Measurements from ENCODE around the gene ZHX3.
A peak's percentile ranks its signal among the peaks of the same experiment; 100 is the strongest.

ZHX3 gene

DNA sequence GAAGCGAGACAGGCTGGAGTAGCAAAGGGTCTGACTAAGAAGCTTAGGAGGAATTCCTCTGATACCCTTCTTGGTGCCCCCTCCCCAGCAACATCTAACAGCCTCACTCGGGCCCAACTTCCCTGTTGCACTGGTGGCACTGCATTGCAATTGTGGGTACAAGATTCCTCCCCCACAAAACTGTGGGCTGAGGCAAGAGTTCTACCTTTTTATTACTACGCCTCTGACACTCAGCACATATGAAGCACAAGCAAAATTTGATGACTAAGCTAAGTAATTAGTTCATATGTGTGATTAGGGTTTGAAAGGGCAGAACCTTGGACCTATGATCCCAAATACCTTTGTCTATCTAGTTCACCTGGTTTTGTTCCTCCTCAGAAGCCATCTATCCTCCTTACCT lies 83.5 kb downstream of the ZHX3 start:
- Histone ChIP-seq H3K4ac (ENCODE audit: low read length) (no peak overlapping the region), H3K4me3 (ENCODE audit: low read length in 2 of 2) (no peak overlapping the region), H3K4me1 (ENCODE audit: control insufficient read depth in 2 of 2, insufficient read depth in 1 of 2, low read depth in 1 of 2, low read length in 2 of 2) (peaks cover 1 to 10% of the 10 kb centered on the region in 2 donors), H3K79me1 (ENCODE audit: low read depth, low read length) (no peaks in the 10 kb centered on the region), H3K27me3 (ENCODE audit: control insufficient read depth in 3 of 3, insufficient read depth in 3 of 3, low read depth in 1 of 3, low read length in 3 of 3) (no peaks in the 10 kb centered on the region), H3K36me3 (replicated peaks in 1 of 2; ENCODE audit: control insufficient read depth in 2 of 2, insufficient read depth in 2 of 2, low read length in 2 of 2) (no peaks in the 10 kb centered on the region), H3K14ac (ENCODE audit: low read length) (no peak overlapping the region), H2BK15ac (ENCODE audit: low read length) (no peak overlapping the region), H2AK5ac (ENCODE audit: low read depth, low read length) (no peak overlapping the region), H3K23ac (ENCODE audit: low read depth, low read length, poor library complexity) (no peak overlapping the region), H3K9ac (ENCODE audit: low read depth, low read length, poor library complexity) (no peak overlapping the region), H2BK5ac (ENCODE audit: low read length) (no peak overlapping the region), H3K9me3 (replicated peaks in 1 of 2; ENCODE audit: control insufficient read depth in 2 of 2, insufficient read depth in 1 of 2, low read depth in 1 of 2, low read length in 2 of 2) (no peaks in the 10 kb centered on the region), H4K8ac (ENCODE audit: low read depth, low read length) (no peak overlapping the region), H2AFZ (ENCODE audit: low read length) (no peak overlapping the region), H2BK120ac (ENCODE audit: low read depth, low read length) (no peak overlapping the region), H3K4me2 (ENCODE audit: insufficient read depth, low read length, poor library complexity, severe bottlenecking) (no peak overlapping the region), H4K91ac (ENCODE audit: low read depth, low read length, poor library complexity) (no peak overlapping the region), H3K18ac (ENCODE audit: low read length) (no peak overlapping the region), H3K27ac (replicated peaks; ENCODE audit: low read length) (no peak overlapping the region), H2BK12ac (ENCODE audit: low read length) (no peak overlapping the region)
- WGBS, 2 donors (ENCODE audit: extremely low coverage in 2 of 2, insufficient read length in 2 of 2, insufficient replicate concordance in 1 of 2), result no CpG with 5 or more reads among the region's 3 CpGs
- DNase-seq (ENCODE audit: low spot score), result no peak

DNA sequence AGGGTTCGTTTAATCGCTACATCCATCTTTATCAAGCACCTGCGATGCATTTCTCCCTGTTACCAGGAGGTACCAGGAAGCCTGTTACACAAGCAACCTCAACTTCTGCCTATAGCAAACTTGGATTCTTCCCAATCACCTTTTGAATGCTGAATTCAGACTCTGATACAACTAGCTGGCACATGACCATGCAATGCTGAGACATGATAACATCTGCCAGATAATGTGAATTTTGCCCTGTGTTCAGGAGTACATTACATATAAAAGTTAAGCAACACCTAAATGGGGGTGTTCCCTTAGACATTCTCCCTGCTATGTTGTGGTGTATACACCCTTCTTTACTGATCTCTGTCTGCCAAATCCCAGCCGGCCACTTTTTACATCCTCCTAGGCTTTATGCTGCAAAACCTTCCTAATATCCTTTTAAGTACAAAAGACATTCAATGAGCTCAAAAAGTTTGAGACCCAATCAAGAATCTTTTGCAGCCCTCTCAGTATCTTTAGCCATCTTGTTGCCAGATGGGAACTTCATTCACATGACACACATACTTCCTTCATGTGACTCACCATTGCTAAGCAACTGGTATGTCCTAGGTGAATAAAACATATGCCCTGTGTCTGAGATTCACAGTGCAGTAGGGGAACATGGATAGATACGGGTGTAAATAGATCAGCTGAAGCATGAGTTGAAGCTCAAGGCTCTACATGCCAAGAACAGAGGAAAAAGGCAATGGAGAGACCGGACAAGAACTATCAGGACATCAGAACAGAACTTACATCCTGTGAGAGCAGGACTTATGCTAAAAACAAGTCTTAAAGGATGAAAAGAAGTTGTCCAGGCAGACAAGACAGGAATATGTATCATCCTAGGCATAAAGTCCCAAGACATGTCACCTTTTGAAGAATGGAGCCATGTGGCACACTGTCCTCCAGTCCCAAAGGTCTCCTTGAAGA lies 84.3 kb downstream of the ZHX3 start:
- Histone ChIP-seq H3K27me3 (ENCODE audit: control insufficient read depth in 3 of 3, insufficient read depth in 3 of 3, low read depth in 1 of 3, low read length in 3 of 3) (no peaks in the 10 kb centered on the region), H3K4me3 (ENCODE audit: low read length in 2 of 2) (no peak overlapping the region), H3K9ac (ENCODE audit: low read depth, low read length, poor library complexity) (no peak overlapping the region), H2BK5ac (ENCODE audit: low read length) (no peak overlapping the region), H3K18ac (ENCODE audit: low read length) (no peak overlapping the region), H4K8ac (ENCODE audit: low read depth, low read length) (no peak overlapping the region), H3K4me1 (ENCODE audit: control insufficient read depth in 2 of 2, insufficient read depth in 1 of 2, low read depth in 1 of 2, low read length in 2 of 2) (peaks cover 1 to 10% of the 10 kb centered on the region in 2 donors), H2AK5ac (ENCODE audit: low read depth, low read length) (no peak overlapping the region), H3K36me3 (replicated peaks in 1 of 2; ENCODE audit: control insufficient read depth in 2 of 2, insufficient read depth in 2 of 2, low read length in 2 of 2) (no peaks in the 10 kb centered on the region), H3K14ac (ENCODE audit: low read length) (no peak overlapping the region), H3K79me1 (ENCODE audit: low read depth, low read length) (no peaks in the 10 kb centered on the region), H2BK12ac (ENCODE audit: low read length) (no peak overlapping the region), H2BK120ac (ENCODE audit: low read depth, low read length) (no peak overlapping the region), H3K9me3 (replicated peaks in 1 of 2; ENCODE audit: control insufficient read depth in 2 of 2, insufficient read depth in 1 of 2, low read depth in 1 of 2, low read length in 2 of 2) (no peaks in the 10 kb centered on the region), H3K4me2 (ENCODE audit: insufficient read depth, low read length, poor library complexity, severe bottlenecking) (no peak overlapping the region), H3K23ac (ENCODE audit: low read depth, low read length, poor library complexity) (no peak overlapping the region), H3K27ac (replicated peaks; ENCODE audit: low read length) (no peak overlapping the region), H2BK15ac (ENCODE audit: low read length) (no peak overlapping the region), H3K4ac (ENCODE audit: low read length) (no peak overlapping the region), H4K91ac (ENCODE audit: low read depth, low read length, poor library complexity) (no peak overlapping the region), H2AFZ (ENCODE audit: low read length) (peak overlapping the region; percentile 10)
- WGBS, 2 donors (ENCODE audit: extremely low coverage in 2 of 2, insufficient read length in 2 of 2, insufficient replicate concordance in 1 of 2), result no CpG with 5 or more reads among the region's 6 CpGs
- DNase-seq (ENCODE audit: low spot score), result no peak

GRCh38 chr20:41231136-41231535 lies 86.4 kb downstream of the ZHX3 start:
- H3K4me2 ChIP-seq (ENCODE audit: insufficient read depth, low read length, poor library complexity, severe bottlenecking), result no peak overlapping the region
- no peak overlapping the region for H3K27ac ChIP-seq (replicated peaks; ENCODE audit: low read length)
- H3K18ac ChIP-seq (ENCODE audit: low read length), result no peak overlapping the region
- no peak overlapping the region for H2BK5ac ChIP-seq (ENCODE audit: low read length)
- H4K91ac ChIP-seq (ENCODE audit: low read depth, low read length, poor library complexity), result no peak overlapping the region
- H3K4ac ChIP-seq (ENCODE audit: low read length), result no peak overlapping the region
- H2AFZ ChIP-seq (ENCODE audit: low read length), result no peak overlapping the region
- H3K23ac ChIP-seq (ENCODE audit: low read depth, low read length, poor library complexity), result no peak overlapping the region
- H2AK5ac ChIP-seq (ENCODE audit: low read depth, low read length), result no peak overlapping the region
- DNase-seq (ENCODE audit: low spot score), result no peak
- H4K8ac ChIP-seq (ENCODE audit: low read depth, low read length), result no peak overlapping the region
- H2BK12ac ChIP-seq (ENCODE audit: low read length), result no peak overlapping the region
- no peaks in the 10 kb centered on the region for H3K79me1 ChIP-seq (ENCODE audit: low read depth, low read length)
- H3K4me3 ChIP-seq (ENCODE audit: low read length in 2 of 2), result no peak overlapping the region
- H2BK120ac ChIP-seq (ENCODE audit: low read depth, low read length), result no peak overlapping the region
- WGBS, 2 donors (ENCODE audit: extremely low coverage in 2 of 2, insufficient read length in 2 of 2, insufficient replicate concordance in 1 of 2), result no CpG with 5 or more reads among the region's 1 CpG
- no peaks in the 10 kb centered on the region for H3K9me3 ChIP-seq (replicated peaks in 1 of 2; ENCODE audit: control insufficient read depth in 2 of 2, insufficient read depth in 1 of 2, low read depth in 1 of 2, low read length in 2 of 2)
- no peaks in the 10 kb centered on the region for H3K27me3 ChIP-seq (ENCODE audit: control insufficient read depth in 3 of 3, insufficient read depth in 3 of 3, low read depth in 1 of 3, low read length in 3 of 3)
- no peak overlapping the region for H3K9ac ChIP-seq (ENCODE audit: low read depth, low read length, poor library complexity)
- H3K14ac ChIP-seq (ENCODE audit: low read length), result no peak overlapping the region
- no peaks in the 10 kb centered on the region for H3K36me3 ChIP-seq (replicated peaks in 1 of 2; ENCODE audit: control insufficient read depth in 2 of 2, insufficient read depth in 2 of 2, low read length in 2 of 2)
- no peak overlapping the region for H2BK15ac ChIP-seq (ENCODE audit: low read length)
- peaks cover 1 to 10% of the 10 kb centered on the region in 2 donors for H3K4me1 ChIP-seq (ENCODE audit: control insufficient read depth in 2 of 2, insufficient read depth in 1 of 2, low read depth in 1 of 2, low read length in 2 of 2)

GRCh38 chr20:41230136-41230535 lies 87.4 kb downstream of the ZHX3 start:
- Histone ChIP-seq H3K27me3 (ENCODE audit: control insufficient read depth in 3 of 3, insufficient read depth in 3 of 3, low read depth in 1 of 3, low read length in 3 of 3) (no peaks in the 10 kb centered on the region), H2AK5ac (ENCODE audit: low read depth, low read length) (no peak overlapping the region), H4K8ac (ENCODE audit: low read depth, low read length) (no peak overlapping the region), H3K23ac (ENCODE audit: low read depth, low read length, poor library complexity) (no peak overlapping the region), H2BK12ac (ENCODE audit: low read length) (no peak overlapping the region), H3K4me1 (ENCODE audit: control insufficient read depth in 2 of 2, insufficient read depth in 1 of 2, low read depth in 1 of 2, low read length in 2 of 2) (peaks cover 1 to 10% of the 10 kb centered on the region in 2 donors), H3K9ac (ENCODE audit: low read depth, low read length, poor library complexity) (no peak overlapping the region), H3K4ac (ENCODE audit: low read length) (no peak overlapping the region), H3K14ac (ENCODE audit: low read length) (no peak overlapping the region), H2BK120ac (ENCODE audit: low read depth, low read length) (no peak overlapping the region), H3K18ac (ENCODE audit: low read length) (no peak overlapping the region), H2BK15ac (ENCODE audit: low read length) (no peak overlapping the region), H3K27ac (replicated peaks; ENCODE audit: low read length) (no peak overlapping the region), H3K9me3 (replicated peaks in 1 of 2; ENCODE audit: control insufficient read depth in 2 of 2, insufficient read depth in 1 of 2, low read depth in 1 of 2, low read length in 2 of 2) (no peaks in the 10 kb centered on the region), H3K4me3 (ENCODE audit: low read length in 2 of 2) (no peak overlapping the region), H2AFZ (ENCODE audit: low read length) (no peak overlapping the region), H3K36me3 (replicated peaks in 1 of 2; ENCODE audit: control insufficient read depth in 2 of 2, insufficient read depth in 2 of 2, low read length in 2 of 2) (no peaks in the 10 kb centered on the region), H3K79me1 (ENCODE audit: low read depth, low read length) (no peaks in the 10 kb centered on the region), H2BK5ac (ENCODE audit: low read length) (no peak overlapping the region), H4K91ac (ENCODE audit: low read depth, low read length, poor library complexity) (no peak overlapping the region), H3K4me2 (ENCODE audit: insufficient read depth, low read length, poor library complexity, severe bottlenecking) (no peak overlapping the region)
- WGBS, 2 donors (ENCODE audit: extremely low coverage in 2 of 2, insufficient read length in 2 of 2, insufficient replicate concordance in 1 of 2), result no CpG with 5 or more reads among the region's 3 CpGs
- no peak for DNase-seq (ENCODE audit: low spot score)
